NCI-H526 (cell line): Measurements from ENCODE around the gene TLR8.

Experiments used
- DNase-seq, 2 experiments: peaks; one replicate each; lab custom pipeline; 2025; lab: John Stamatoyannopoulos, UW

TLR8 gene

DNA sequence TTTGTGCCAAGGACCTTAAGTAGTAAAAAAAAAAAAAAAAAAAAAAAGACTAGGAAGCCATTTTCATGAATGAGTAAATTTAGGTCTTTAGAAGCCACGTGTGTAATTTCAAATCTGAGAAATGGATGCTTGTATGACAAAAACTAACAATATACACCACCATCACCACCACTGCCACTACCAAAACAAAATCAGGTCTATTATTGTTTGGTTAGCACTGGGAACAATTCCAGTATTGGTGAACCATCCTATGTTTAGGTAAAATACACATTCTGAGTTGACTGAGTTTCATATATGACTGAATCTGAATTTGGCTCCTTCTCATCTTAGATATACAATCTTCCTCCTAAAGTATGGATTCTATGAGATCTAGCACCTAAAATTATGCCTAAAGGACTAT, 59.7 kb downstream of the TLR8 start:
- no peak for DNase-seq

GRCh38 chrX:12967711-12968465, 61.5 kb downstream of the TLR8 start:
- no peak for DNase-seq

DNA sequence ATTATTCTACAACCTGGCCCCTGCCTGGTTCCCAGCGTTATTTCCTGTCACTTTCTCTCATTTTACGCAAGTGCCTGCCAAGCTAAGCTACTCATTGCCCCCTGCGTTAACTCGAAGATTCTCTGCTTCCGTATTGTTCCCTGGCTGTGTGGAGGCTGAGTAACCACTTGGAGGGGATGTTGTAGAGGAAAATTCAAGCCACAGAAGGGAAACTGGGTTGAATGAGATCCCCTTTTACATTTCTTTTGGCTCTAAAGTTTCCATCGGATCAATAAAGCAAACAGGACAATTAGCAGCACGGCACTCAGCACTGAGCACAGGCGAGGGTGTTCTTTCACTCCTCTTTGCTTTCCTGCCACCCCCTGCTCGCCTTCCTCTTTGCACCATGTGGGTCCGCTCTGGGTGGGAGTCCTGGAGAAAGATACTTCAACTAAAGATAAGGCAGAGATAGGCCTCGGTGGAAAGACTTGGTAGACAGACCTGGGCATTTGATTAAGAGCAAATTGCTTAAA, 64.3 kb downstream of the TLR8 start:
- peak; percentile 4 to 5 for DNase-seq

DNA sequence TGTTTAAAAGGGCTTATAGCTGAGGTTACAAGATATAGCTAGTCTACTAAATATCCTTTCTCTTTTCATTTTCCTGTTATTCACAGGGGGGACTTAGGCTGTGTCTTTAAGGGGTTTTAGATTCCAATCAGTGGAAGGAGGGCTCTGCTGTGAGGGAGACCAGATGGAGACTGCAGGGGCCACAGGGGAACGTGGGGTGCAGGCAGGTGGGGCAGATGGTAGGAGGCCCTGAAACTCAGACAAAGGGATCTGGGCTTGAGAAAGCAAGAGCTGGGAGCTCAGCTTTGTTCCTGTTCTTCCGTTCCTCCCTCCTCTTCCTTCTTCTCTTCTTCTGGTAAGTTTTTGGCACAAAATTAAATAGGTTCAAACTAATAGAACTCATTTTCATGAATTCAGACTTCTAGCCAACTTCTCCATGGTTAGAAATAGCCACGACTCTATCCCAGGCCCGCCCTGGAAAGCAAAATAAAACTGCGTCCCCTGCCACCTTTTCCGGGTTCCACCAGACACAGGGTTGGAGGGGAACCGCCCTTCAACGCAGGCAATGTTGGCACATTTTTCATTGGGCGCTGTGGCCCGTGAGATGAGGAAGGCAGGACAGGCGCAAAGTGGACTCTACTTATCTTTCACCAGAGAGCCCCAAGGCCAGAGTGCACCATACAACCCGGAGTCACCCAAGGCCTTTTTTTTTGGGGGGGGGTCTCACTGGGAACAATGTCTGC, 65.0 kb downstream of the TLR8 start:
- no peak for DNase-seq

DNA sequence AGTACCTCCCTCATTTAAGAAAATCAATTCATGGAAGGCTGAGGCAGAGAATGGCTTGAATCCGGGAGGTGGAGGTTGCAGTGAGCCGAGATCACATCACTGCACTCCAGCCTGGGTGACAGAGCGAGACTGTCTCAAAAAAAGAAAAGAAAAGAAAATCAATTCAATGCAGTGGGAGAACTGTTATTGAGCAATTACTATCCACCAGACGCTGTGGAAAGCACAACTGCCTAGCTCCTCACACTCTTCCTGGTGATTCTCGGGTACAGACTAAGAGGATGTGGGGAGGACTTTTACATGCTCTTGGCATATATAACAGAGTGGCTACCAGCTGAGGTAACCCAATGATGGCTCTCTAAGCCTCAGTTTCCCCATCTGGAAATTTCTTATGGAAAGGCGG, 65.8 kb downstream of the TLR8 start:
- DNase-seq = no peak
